ENCODE measurements around the gene NEDD8. TPM values are rescaled to one million over a fixed set of nuclear protein-coding genes. Genes with fewer than 3 reads are reported as not detected.

Gene NEDD8
- total RNA-seq, 4 donors from 2014 or later = 42.2 to 113 (median 69.9) TPM

- 0 to 1% methylated on average over 5 to 53 of the region's 53 CpGs for WGBS, 2 donors (ENCODE audit: low coverage in 1 of 2)
- in situ Hi-C loops (cut with MboI; ENCODE audit: low pct_ligation_motif_present in 1 of 4, low pct_unique_long_range_greater_than_20kb in 1 of 4, low sequenced_read_pairs in 3 of 4) (no loop called here), intact Hi-C loops (cut with DNase I; ENCODE audit: low total_unique reads) (no loop called here)
- Histone ChIP-seq H3K27ac (peak within 1 kb of the TSS; percentile 97), H3K4me1 (peaks cover 15 to 34% (median 19%) of the 10 kb centered on the region in 4 donors), H3K9me3 (no peaks in the 10 kb centered on the region), H3K4me3 (peak within 1 kb of the TSS; percentile 62 to 79 (median 66)), H3K36me3 (peaks cover 0 to 18% (median 9%) of the 10 kb centered on the region in 4 donors), H3K27me3 (no peaks in the 10 kb centered on the region)
- TF ChIP-seq POLR2AphosphoS5 (IDR thresholded peaks at IDR 0.05) (peak; percentile 96 to 99 (median 99)), POLR2A (IDR thresholded peaks at IDR 0.05) (peak; percentile 98), CTCF (IDR thresholded peaks at IDR 0.05) (peak in 1 of 5 experiments; percentile 37), EP300 (IDR thresholded peaks at IDR 0.05; ENCODE audit: low read depth) (no peak)
- peak; percentile 97 for DNase-seq
Measured at GRCh38 chr14:24212924-24213865, 19.0 kb downstream of the NEDD8 start, which contains the start of gene CHMP4A. Gene CHMP4A (minus strand): TSS chr14:24213488. CDS start chr14:24213439, 49 bp downstream.

GRCh38 chr14:24211311-24211710, 20.9 kb downstream of the NEDD8 start:
- H3K9me3 ChIP-seq = no peaks in the 10 kb centered on the region
- WGBS, 2 donors (ENCODE audit: low coverage in 1 of 2) = 90 to 94% methylated on average over 3 to 6 of the region's 6 CpGs
- intact Hi-C loops (cut with DNase I; ENCODE audit: low total_unique reads) (no loop called here), in situ Hi-C loops (cut with MboI; ENCODE audit: low pct_ligation_motif_present in 1 of 4, low pct_unique_long_range_greater_than_20kb in 1 of 4, low sequenced_read_pairs in 3 of 4) (no loop called here)
- no peak for DNase-seq
- TF ChIP-seq CTCF (IDR thresholded peaks at IDR 0.05) (no peak), EP300 (IDR thresholded peaks at IDR 0.05; ENCODE audit: low read depth) (no peak), POLR2AphosphoS5 (IDR thresholded peaks at IDR 0.05) (no peak), POLR2A (IDR thresholded peaks at IDR 0.05) (no peak)
- H3K4me3 ChIP-seq = no peak overlapping the region
- H3K4me1 ChIP-seq = peaks cover 15 to 33% (median 19%) of the 10 kb centered on the region in 4 donors
- peaks cover 0 to 28% (median 9%) of the 10 kb centered on the region in 4 donors for H3K36me3 ChIP-seq
- H3K27ac ChIP-seq = no peak overlapping the region
- no peaks in the 10 kb centered on the region for H3K27me3 ChIP-seq

GRCh38 chr14:24207625-24208024, 24.5 kb downstream of the NEDD8 start:
- Histone ChIP-seq H3K9me3 (no peaks in the 10 kb centered on the region), H3K27ac (no peak overlapping the region), H3K4me1 (peaks cover 4 to 10% (median 7%) of the 10 kb centered on the region in 4 donors), H3K36me3 (peaks cover 0 to 34% (median 9%) of the 10 kb centered on the region in 4 donors), H3K4me3 (no peak overlapping the region), H3K27me3 (no peaks in the 10 kb centered on the region)
- TF ChIP-seq POLR2A (IDR thresholded peaks at IDR 0.05) (no peak), CTCF (IDR thresholded peaks at IDR 0.05) (no peak), POLR2AphosphoS5 (IDR thresholded peaks at IDR 0.05) (no peak), EP300 (IDR thresholded peaks at IDR 0.05; ENCODE audit: low read depth) (no peak)
- in situ Hi-C loops (cut with MboI; ENCODE audit: low pct_ligation_motif_present in 1 of 4, low pct_unique_long_range_greater_than_20kb in 1 of 4, low sequenced_read_pairs in 3 of 4) (no loop called here), intact Hi-C loops (cut with DNase I; ENCODE audit: low total_unique reads) (no loop called here)
- 100% methylated on average over 2 of the region's 2 CpGs for WGBS, 2 donors (ENCODE audit: low coverage in 1 of 2)
- DNase-seq = no peak

GRCh38 chr14:24207104-24207551, 25.0 kb downstream of the NEDD8 start:
- WGBS, 2 donors (ENCODE audit: low coverage in 1 of 2) = 97% methylated on average over 5 of the region's 5 CpGs; no CpG with 5 or more reads in 1 of the 2 donors
- TF ChIP-seq CTCF (IDR thresholded peaks at IDR 0.05) = no peak
- no peak for TF ChIP-seq EP300 (IDR thresholded peaks at IDR 0.05; ENCODE audit: low read depth)
- no peak for TF ChIP-seq POLR2AphosphoS5 (IDR thresholded peaks at IDR 0.05)
- TF ChIP-seq POLR2A (IDR thresholded peaks at IDR 0.05) = no peak
- Histone ChIP-seq H3K9me3 (no peaks in the 10 kb centered on the region), H3K4me1 (peaks cover 1 to 6% (median 3%) of the 10 kb centered on the region in 4 donors), H3K27ac (no peak overlapping the region), H3K27me3 (no peaks in the 10 kb centered on the region), H3K4me3 (no peak overlapping the region), H3K36me3 (peaks cover 0 to 34% (median 9%) of the 10 kb centered on the region in 4 donors)
- intact Hi-C loops (cut with DNase I; ENCODE audit: low total_unique reads) = no loop called here
- no peak for DNase-seq
- in situ Hi-C loops (cut with MboI; ENCODE audit: low pct_ligation_motif_present in 1 of 4, low pct_unique_long_range_greater_than_20kb in 1 of 4, low sequenced_read_pairs in 3 of 4) = no loop called here

Measured in transverse colon (tissue), 4 donors.